Peyer's patch (tissue), 4 donors: ENCODE data around the gene ATG16L2.

Source experiments
- CTCF ChIP-seq, 6 experiments: fragments of 450-650 bp in 4 of 6; fragments of 200-600 bp in 2 of 6; sonication (generic) in 1 of 6; IDR thresholded peaks; one replicate each; pipeline ENCODE4 v1.5.1; 2017 to 2019; ENCODE audit warnings: antibody characterized with exemption in 6 of 6, mild to moderate bottlenecking in 3 of 6, moderate library complexity in 1 of 6
- POLR2A ChIP-seq, 2 donors: fragments of 450-650 bp; IDR thresholded peaks; one replicate each; pipeline ENCODE4 v1.5.1; 2017; ENCODE audit warnings: antibody characterized with exemption in 2 of 2, mild to moderate bottlenecking in 2 of 2, moderate library complexity in 2 of 2

- TF ChIP-seq CTCF (IDR thresholded peaks at IDR 0.05) (peak; percentile 70 to 96 (median 89)), POLR2A (IDR thresholded peaks at IDR 0.05) (no peak)
Measured at GRCh38 chr11:72831521-72832300, 17.5 kb downstream of the ATG16L2 start.
